Measurements from ENCODE around the gene UCHL5. TPM values are rescaled to one million over a fixed set of nuclear protein-coding genes. Genes with fewer than 3 reads are reported as not detected.
A peak's percentile ranks its signal among the peaks of the same experiment; 100 is the strongest.

Gene UCHL5
- total RNA-seq, 2 experiments from 2014 or later = 50.8 to 68.5 TPM

DNA sequence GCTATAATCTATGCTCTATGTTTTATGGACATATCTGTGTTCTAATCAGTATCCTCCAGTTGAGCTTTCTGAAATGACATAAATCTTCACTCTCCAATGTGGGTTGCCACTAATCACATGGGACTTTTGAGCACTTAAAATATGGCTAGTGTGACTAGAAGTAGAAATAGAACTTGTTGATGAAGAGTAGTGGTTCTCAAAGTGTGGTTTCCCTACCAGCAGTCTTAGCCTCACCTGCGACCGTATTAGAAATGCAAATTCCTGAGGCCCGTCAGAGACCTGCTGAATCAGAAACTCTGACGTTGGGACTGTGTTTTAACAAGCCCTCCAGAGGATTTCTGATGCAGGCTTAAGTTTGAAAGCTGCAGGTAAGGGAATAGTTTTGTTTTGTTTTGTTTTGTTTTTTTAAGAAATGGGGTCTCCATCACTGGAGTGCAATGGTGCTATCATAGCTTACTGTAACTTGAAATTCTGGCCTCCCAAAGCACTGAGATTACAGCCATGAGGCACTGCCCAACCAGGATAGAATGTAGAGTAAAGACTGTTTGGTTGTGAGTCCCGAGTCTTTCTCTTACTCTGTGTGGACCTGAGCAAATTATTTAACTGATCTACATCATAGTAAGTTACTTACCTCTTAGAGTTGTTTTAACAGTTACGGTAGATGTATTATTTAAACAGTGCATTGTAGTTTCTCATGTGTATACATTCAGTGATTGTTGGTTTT, 24.4 kb upstream of the UCHL5 start:
- Mint-ChIP-seq H3K4me1 (no peaks in the 10 kb centered on the region), H3K27ac (no peak overlapping the region), H3K9me3 (ENCODE audit: low read depth) (no peaks in the 10 kb centered on the region), H3K36me3 (peaks cover 50% of the 10 kb centered on the region), H3K4me3 (no peak overlapping the region), H3K27me3 (no peaks in the 10 kb centered on the region)
- CTCF ChIA-PET = interaction anchor here (0.8 kb wide), 2 partner anchors 13 to 17 kb away, joined by 3 to 6 read pairs; no protein-coding TSS in a partner anchor
- DNase-seq = no peak
- ATAC-seq = no peak

DNA sequence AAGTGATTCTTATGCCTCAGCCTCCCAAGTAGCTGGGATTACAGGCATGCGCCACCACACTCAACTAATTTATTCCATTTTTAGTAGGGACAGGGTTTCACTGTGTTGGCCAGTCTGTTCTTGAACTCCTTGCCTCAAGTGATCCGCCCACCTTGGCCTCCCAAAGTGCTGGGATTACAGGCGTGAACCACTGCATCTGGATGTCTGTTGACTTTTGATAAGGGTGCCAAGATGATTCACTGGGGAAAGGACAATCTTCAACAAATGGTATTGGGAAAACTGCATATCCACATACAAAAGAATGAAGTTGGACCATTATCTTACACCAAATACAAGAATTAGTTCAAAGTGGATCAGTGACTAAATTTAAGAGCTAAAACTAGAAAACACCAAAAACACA, 20.0 kb upstream of the UCHL5 start:
- DNase-seq (no peak), ATAC-seq (no peak)
- Mint-ChIP-seq H3K9me3 (ENCODE audit: low read depth) (peaks cover 3% of the 10 kb centered on the region), H3K27ac (no peak overlapping the region), H3K27me3 (no peaks in the 10 kb centered on the region), H3K36me3 (peaks cover 67% of the 10 kb centered on the region), H3K4me3 (no peak overlapping the region), H3K4me1 (peaks cover 5% of the 10 kb centered on the region)
- CTCF ChIA-PET = interaction anchor here (0.7 to 1.3 kb wide), 2 partner anchors 9 to 196 kb away, joined by 3 to 5 read pairs; no protein-coding TSS in a partner anchor

DNA sequence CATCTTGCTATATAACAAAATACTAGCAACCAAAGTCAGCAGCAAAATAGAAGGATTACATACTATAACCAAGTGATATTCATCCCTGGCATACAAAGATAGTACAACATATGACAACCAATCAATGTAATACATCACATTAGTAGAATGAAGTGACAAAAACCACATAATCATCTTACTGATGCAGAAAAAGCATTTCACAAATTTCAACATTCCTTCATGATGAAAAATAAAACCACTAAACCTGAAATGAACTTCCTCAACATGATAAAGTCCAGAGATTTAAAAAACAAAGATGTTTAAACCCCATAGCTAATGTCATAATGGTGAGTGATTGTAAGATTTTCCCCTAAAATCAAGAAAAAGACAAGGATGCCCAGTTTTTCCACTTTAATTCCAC, 18.8 kb upstream of the UCHL5 start:
- H3K4me1 Mint-ChIP-seq = peaks cover 5% of the 10 kb centered on the region
- H3K27me3 Mint-ChIP-seq = no peaks in the 10 kb centered on the region
- no peak overlapping the region for H3K4me3 Mint-ChIP-seq
- ATAC-seq (no peak), DNase-seq (no peak)
- CTCF ChIA-PET = no interaction called here
- H3K36me3 Mint-ChIP-seq = peaks cover 62% of the 10 kb centered on the region
- H3K27ac Mint-ChIP-seq = no peak overlapping the region
- H3K9me3 Mint-ChIP-seq (ENCODE audit: low read depth) = peaks cover 3% of the 10 kb centered on the region

DNA sequence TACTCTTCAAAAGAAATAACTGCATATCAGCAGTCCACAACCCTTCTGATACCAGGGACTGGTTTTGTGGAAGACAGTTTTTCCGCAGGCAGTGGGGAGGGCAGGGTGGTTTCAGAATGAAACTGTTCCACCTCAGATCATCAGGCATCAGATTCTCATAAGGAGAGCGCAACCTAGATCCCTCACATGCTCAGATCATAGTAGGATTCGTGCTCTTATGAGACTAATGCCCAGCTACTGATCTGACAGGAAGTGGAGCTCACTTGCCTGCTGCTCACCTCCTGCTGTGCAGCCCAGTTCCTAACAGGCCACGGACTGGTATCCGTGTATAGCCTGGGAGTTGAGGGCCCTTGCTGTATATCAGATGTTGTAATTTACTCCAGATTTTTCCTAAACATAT, 11.8 kb upstream of the UCHL5 start:
- DNase-seq (peak; percentile 56), ATAC-seq (peak; percentile 92)
- peaks cover 31% of the 10 kb centered on the region for H3K36me3 Mint-ChIP-seq
- H3K4me1 Mint-ChIP-seq = peaks cover 44% of the 10 kb centered on the region
- H3K27me3 Mint-ChIP-seq = no peaks in the 10 kb centered on the region
- no peaks in the 10 kb centered on the region for H3K9me3 Mint-ChIP-seq (ENCODE audit: low read depth)
- CTCF ChIA-PET = interaction anchor here (0.8 to 3.3 kb wide), 8 partner anchors 9 to 51 kb away, joined by 3 to 19 read pairs (median 4); partner anchors contain the start of genes CDC73, RO60 and UCHL5
- H3K27ac Mint-ChIP-seq = peak overlapping the region; percentile 86
- peak overlapping the region; percentile 29 for H3K4me3 Mint-ChIP-seq

DNA sequence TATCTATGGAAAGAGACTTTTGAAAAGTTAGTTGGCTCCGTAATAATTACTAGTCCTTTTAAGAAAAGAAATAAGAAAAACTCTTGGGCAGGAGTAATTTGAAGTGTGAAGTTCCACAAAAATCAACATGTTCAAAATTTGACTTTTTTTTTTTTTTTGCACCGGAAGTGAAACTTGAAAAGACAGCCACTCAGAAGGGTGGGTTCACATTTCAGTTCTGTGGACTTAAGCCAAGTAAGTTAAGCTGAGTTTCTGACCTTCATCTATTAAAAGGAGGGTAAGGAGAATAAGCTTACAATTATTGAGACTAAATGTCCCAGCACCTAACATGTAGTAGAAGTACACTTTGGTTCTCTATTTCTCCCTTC, 11.2 kb upstream of the UCHL5 start:
- H3K27me3 Mint-ChIP-seq = no peaks in the 10 kb centered on the region
- CTCF ChIA-PET = interaction anchor here (0.8 to 3.3 kb wide), 7 partner anchors 9 to 52 kb away, joined by 4 to 19 read pairs (median 5); partner anchors contain the start of genes CDC73, RO60 and UCHL5
- no peak overlapping the region for H3K4me3 Mint-ChIP-seq
- H3K4me1 Mint-ChIP-seq = peaks cover 44% of the 10 kb centered on the region
- peaks cover 27% of the 10 kb centered on the region for H3K36me3 Mint-ChIP-seq
- peak overlapping the region; percentile 77 for H3K27ac Mint-ChIP-seq
- DNase-seq (no peak), ATAC-seq (no peak)
- H3K9me3 Mint-ChIP-seq (ENCODE audit: low read depth) = no peaks in the 10 kb centered on the region

DNA sequence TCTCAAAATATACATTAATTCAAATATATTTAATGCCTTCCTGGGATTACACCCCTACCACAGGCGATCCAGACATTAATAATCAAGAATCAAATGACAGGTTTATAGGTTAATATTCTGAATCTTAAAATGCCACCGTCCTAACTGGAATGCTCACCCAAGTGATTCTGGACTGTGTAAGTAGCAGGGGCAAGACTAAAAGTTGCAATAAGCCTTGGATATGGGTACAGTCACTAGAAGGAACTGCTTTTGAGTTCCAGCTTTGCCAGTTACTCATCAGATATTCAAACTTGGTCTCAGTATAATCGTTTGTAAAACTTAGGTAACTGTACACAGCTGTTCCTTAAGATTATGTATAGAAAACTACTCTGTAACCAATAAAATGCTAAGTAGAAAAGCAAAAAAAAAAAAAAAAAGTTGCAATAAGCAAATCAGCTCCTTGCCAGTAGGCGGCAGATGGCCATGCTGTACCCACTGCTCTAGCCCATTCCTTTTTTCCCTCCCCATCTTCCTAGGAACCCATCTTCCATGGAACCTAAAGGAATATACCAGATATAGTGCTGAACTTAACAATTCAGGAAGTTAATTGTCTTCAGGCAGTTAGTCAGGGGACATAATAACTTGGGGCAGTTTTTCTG, 10.7 kb upstream of the UCHL5 start:
- DNase-seq (no peak), ATAC-seq (peak; percentile 34)
- Mint-ChIP-seq H3K4me1 (peaks cover 47% of the 10 kb centered on the region), H3K27ac (peak overlapping the region; percentile 77), H3K9me3 (ENCODE audit: low read depth) (no peaks in the 10 kb centered on the region), H3K27me3 (no peaks in the 10 kb centered on the region), H3K4me3 (no peak overlapping the region), H3K36me3 (peaks cover 25% of the 10 kb centered on the region)
- CTCF ChIA-PET = interaction anchor here (0.6 to 3.3 kb wide), 8 partner anchors 11 to 52 kb away, joined by 3 to 19 read pairs (median 4); partner anchors contain the start of genes CDC73, RO60 and UCHL5

DNA sequence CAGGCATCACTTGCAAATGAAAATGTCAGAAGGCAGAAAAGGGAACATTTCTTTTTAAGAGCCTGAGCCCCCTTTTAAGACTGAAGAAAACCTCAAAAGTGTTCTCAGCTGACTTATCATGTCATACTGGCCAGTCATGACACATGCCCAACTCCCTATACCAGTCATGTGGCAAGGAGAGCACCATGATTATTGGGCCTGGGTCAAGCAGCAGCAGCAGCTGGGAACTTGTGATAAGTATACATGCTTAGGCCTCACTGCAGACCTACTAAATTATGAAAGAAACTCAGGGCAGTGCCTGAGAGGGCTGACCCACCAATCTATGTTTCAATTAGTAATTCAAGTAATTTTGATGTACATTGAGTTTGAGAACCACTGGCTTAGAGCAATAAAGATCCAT, 8.9 kb upstream of the UCHL5 start:
- CTCF ChIA-PET = no interaction called here
- no peaks in the 10 kb centered on the region for H3K27me3 Mint-ChIP-seq
- H3K36me3 Mint-ChIP-seq = peaks cover 18% of the 10 kb centered on the region
- no peak overlapping the region for H3K27ac Mint-ChIP-seq
- no peak overlapping the region for H3K4me3 Mint-ChIP-seq
- ATAC-seq = no peak
- peaks cover 59% of the 10 kb centered on the region for H3K4me1 Mint-ChIP-seq
- no peak for DNase-seq
- H3K9me3 Mint-ChIP-seq (ENCODE audit: low read depth) = no peaks in the 10 kb centered on the region

DNA sequence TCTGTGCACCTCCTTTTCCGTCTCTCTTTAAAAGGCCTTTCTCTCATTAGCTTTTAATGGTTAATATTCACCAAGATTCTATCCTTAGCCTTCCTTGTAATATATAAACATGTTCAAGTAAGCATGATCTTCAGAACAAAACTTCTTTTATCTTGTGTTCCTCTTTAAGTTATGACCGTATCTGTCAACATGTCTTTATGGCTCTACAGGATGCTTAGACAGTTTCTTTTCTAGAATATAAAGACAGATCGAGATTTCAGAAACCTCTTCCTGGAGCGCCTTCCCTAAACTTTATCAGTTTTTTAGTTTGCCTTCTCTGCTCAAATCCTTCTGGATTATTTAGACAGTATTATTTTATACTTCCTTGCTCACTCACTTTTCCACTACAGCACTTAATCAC, 7.4 kb upstream of the UCHL5 start:
- H3K4me1 Mint-ChIP-seq = peaks cover 66% of the 10 kb centered on the region
- CTCF ChIA-PET = no interaction called here
- H3K4me3 Mint-ChIP-seq = no peak overlapping the region
- peak overlapping the region; percentile 3 for H3K27ac Mint-ChIP-seq
- no peak for ATAC-seq
- DNase-seq = no peak
- peaks cover 20% of the 10 kb centered on the region for H3K36me3 Mint-ChIP-seq
- peaks cover 2% of the 10 kb centered on the region for H3K9me3 Mint-ChIP-seq (ENCODE audit: low read depth)
- H3K27me3 Mint-ChIP-seq = no peaks in the 10 kb centered on the region

DNA sequence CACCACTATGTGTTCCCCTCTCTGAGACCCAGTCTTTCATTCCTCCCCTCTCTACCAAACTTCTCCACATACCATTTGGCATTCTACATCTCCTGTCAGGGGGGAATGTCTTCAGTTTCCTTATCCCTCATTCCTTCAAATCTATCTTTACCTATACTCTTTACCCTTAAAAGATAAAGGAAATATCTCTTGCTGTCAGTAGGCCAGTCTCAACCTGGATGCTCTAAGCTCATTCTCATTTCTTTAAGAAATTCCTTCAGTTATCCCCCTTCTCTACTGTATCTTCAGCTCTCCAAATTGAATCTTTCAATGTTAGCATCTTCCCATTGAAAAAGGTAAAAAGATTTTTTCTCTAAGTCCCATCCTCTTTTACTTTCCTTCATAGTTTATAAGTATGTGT, 6.8 kb upstream of the UCHL5 start:
- DNase-seq (no peak), ATAC-seq (no peak)
- H3K27ac Mint-ChIP-seq = no peak overlapping the region
- H3K4me3 Mint-ChIP-seq = no peak overlapping the region
- CTCF ChIA-PET = no interaction called here
- peaks cover 2% of the 10 kb centered on the region for H3K9me3 Mint-ChIP-seq (ENCODE audit: low read depth)
- H3K36me3 Mint-ChIP-seq = peaks cover 20% of the 10 kb centered on the region
- H3K27me3 Mint-ChIP-seq = no peaks in the 10 kb centered on the region
- H3K4me1 Mint-ChIP-seq = peaks cover 64% of the 10 kb centered on the region

DNA sequence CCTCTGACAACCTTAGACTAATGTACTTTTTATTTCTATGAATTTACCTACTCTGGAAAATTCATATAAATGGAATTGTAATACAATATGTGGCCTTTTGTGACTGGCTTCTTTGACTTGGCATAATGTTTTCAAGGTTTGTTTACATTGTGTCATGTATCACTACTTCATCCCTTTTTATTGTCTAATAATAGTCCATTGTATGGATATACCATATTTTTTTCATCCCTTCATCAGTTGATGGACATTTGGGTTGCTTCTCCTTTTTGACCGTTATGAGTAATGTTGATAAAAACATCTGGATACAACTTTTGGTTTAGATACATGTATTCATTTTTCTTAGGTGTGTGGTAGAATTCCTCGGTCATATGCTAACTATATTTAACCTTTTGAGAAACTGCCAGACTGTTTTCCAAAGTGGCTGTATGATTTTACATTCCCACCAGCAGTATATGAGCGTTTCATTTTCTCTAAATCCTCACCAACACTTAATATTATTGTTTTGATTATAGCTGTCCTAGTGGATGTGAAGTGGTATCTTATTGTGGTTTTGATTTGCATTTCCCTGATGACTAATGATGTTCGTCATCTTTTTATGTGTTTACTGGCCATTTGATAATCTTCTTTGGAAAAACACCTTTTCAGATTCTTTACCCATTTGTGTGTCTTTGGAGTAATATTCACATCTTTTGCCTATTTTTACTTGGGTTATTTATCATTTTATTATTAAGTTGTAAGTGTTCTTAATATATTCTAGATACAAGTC, 3.7 kb upstream of the UCHL5 start:
- H3K4me3 Mint-ChIP-seq = no peak overlapping the region
- DNase-seq = no peak
- peak overlapping the region; percentile 24 for H3K27ac Mint-ChIP-seq
- H3K4me1 Mint-ChIP-seq = peaks cover 53% of the 10 kb centered on the region
- ATAC-seq = no peak
- CTCF ChIA-PET = no interaction called here
- no peaks in the 10 kb centered on the region for H3K27me3 Mint-ChIP-seq
- peaks cover 19% of the 10 kb centered on the region for H3K36me3 Mint-ChIP-seq
- H3K9me3 Mint-ChIP-seq (ENCODE audit: low read depth) = peaks cover 2% of the 10 kb centered on the region

DNA sequence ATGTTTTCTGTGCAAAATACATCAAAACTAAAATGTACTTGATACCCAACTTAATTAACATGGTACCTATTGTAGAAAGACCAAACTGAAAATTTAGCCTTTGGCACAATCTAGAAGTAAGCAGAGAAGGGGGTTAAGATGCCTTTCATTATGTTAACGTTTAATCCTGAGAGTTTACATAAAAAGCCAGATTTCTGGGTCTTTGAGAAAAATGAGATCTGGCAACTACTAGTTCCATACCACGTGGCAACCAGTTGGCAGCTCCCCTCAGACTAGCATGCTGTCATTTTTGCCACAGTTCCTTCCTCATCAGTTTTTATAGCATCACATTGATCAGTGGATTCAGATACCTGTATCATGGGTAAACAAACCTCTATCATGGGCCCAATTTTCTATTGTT, 1.8 kb upstream of the UCHL5 start:
- CTCF ChIA-PET = interaction anchor here (1.2 kb wide), 1 partner anchor 254 kb away, joined by 4 read pairs; no protein-coding TSS in a partner anchor
- Mint-ChIP-seq H3K4me3 (peak overlapping the region; percentile 91), H3K27ac (peak overlapping the region; percentile 81), H3K27me3 (no peaks in the 10 kb centered on the region), H3K9me3 (ENCODE audit: low read depth) (peaks cover 2% of the 10 kb centered on the region), H3K4me1 (peaks cover 55% of the 10 kb centered on the region), H3K36me3 (peaks cover 24% of the 10 kb centered on the region)
- ATAC-seq = no peak
- peak; percentile 43 for DNase-seq

DNA sequence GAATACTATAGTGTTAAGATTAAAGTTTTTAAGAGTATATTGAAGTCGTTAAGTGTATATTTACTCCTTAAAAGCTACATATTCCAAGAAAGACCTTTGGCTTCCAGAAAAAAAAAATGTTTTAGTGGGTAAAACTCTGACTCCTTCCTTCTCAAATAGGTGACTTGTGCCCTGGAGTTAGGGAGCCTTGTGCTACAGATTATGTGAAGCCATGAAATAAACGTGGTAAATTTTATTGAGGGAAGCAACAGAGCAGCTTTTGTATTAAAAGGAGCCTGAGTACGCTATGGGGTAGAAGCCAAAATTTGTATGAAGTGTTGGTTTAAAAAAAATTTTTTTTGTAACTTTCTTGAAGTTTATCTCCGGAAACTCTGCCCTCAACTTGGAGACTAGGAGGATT, 1.2 kb upstream of the UCHL5 start:
- ATAC-seq (no peak), DNase-seq (no peak)
- no peaks in the 10 kb centered on the region for H3K27me3 Mint-ChIP-seq
- H3K4me1 Mint-ChIP-seq = peaks cover 51% of the 10 kb centered on the region
- peak overlapping the region; percentile 81 for H3K27ac Mint-ChIP-seq
- peaks cover 2% of the 10 kb centered on the region for H3K9me3 Mint-ChIP-seq (ENCODE audit: low read depth)
- CTCF ChIA-PET = interaction anchor here (1.2 kb wide), 1 partner anchor 253 kb away, joined by 4 read pairs; no protein-coding TSS in a partner anchor
- peak overlapping the region; percentile 91 for H3K4me3 Mint-ChIP-seq
- H3K36me3 Mint-ChIP-seq = peaks cover 24% of the 10 kb centered on the region

DNA sequence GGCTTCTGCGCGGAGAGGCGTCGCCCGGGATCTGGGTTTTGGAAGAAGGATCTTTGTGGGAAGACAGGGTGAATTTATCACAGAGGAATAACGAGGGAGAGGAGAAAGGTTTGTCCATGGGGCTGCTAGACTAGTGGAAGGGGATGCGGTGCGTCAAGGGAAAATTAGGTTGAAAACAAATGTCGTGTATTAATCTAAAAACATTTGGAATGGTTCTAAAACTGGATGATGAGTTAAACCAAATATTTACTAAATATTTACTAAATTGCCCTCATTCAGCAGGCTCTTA, 899 bp upstream of the UCHL5 start:
- ATAC-seq (no peak), DNase-seq (no peak)
- CTCF ChIA-PET = no interaction called here
- peaks cover 2% of the 10 kb centered on the region for H3K9me3 Mint-ChIP-seq (ENCODE audit: low read depth)
- H3K27ac Mint-ChIP-seq = peak overlapping the region; percentile 96
- no peaks in the 10 kb centered on the region for H3K27me3 Mint-ChIP-seq
- peaks cover 49% of the 10 kb centered on the region for H3K4me1 Mint-ChIP-seq
- H3K4me3 Mint-ChIP-seq = peak overlapping the region; percentile 91
- H3K36me3 Mint-ChIP-seq = peaks cover 24% of the 10 kb centered on the region
